Left lung (tissue), 10 donors: ENCODE results near the gene APOB. TPM values are rescaled to one million over a fixed set of nuclear protein-coding genes. Genes with fewer than 3 reads are reported as not detected.

Experiments
- ATAC-seq: fragments of 200-7000 bp; cut with Tn5 transposase; one replicate; pipeline ENCODE4 v1.9.1; 2020; ENCODE audit warnings: moderate library complexity
- DNase-seq, 4 donors: peaks; one replicate each; pipeline ENCODE4 v3.0.0-alpha.2; 2013 to 2020
- H3K27ac ChIP-seq, 2 donors: fragments of 200-600 bp; sonication (generic) in 1 of 2; one replicate each; pipeline versions ENCODE4 v1.5.0 to v1.8.0; 2020 to 2021
- H3K27me3 ChIP-seq, 2 donors: fragments of 200-600 bp; sonication (generic) in 1 of 2; one replicate each; pipeline versions ENCODE4 v1.5.0 to v1.8.0; 2020 to 2021
- H3K36me3 ChIP-seq, 2 donors: fragments of 200-600 bp; sonication (generic) in 1 of 2; one replicate each; pipeline versions ENCODE4 v1.5.0 to v1.8.0; 2020 to 2021
- H3K4me1 ChIP-seq, 2 donors: fragments of 200-600 bp; one replicate each; pipeline ENCODE4 v1.8.0; 2021
- H3K4me3 ChIP-seq, 2 donors: fragments of 200-600 bp; sonication (generic) in 1 of 2; one replicate each; pipeline versions ENCODE4 v1.5.0 to v1.8.0; 2020 to 2021; ENCODE audit warnings: mild to moderate bottlenecking in 1 of 2
- H3K9me3 ChIP-seq, 2 donors: fragments of 200-600 bp; sonication (generic) in 1 of 2; one replicate each; pipeline versions ENCODE4 v1.5.0 to v1.8.0; 2020 to 2021
- CTCF ChIP-seq, 2 donors: fragments of 200-600 bp; sonication (generic) in 1 of 2; IDR thresholded peaks; one replicate each; pipeline versions ENCODE4 v1.5.0 to v1.8.0; 2021; ENCODE audit warnings: antibody characterized with exemption in 2 of 2
- intact Hi-C, 2 donors: fragments of 100-400 bp; cut with DNase I; formaldehyde crosslinking; loops; one replicate each; pipeline versions ENCODE4 v1.11.2 to v1.14.2; 2022
- polyA plus RNA-seq, 6 donors: library from polyadenylated mRNA; unstranded; fragments of 120-200 nt; gene quantifications; one replicate each; pipeline ENCODE4 v1.2.1, GENCODE V29; 2013; ENCODE audit not compliant: insufficient read length in 6 of 6
- total RNA-seq, 2 donors: library from RNA; stranded (reverse); fragmentation: NEBNext Ultra II Directional; extraction: Animal tissue kit (Norgen Biotek cat#: 25700); gene quantifications; one replicate each; pipeline ENCODE4 v1.2.1, GENCODE V29; 2021
- donor health status: DM: no; HTN: yes; CAD: no.
- donor health status: DM: no; HTN: no; CAD: no.

APOB gene
- total and polyA plus RNA-seq, 8 donors, result 0.01 to 1.5 (median 0.14) TPM

- H3K9me3 ChIP-seq, result no peaks in the 10 kb centered on the region
- no peaks in the 10 kb centered on the region for H3K4me1 ChIP-seq
- ATAC-seq (no peak), DNase-seq (no peak)
- intact Hi-C loops, result no loop called here
- no peaks in the 10 kb centered on the region for H3K36me3 ChIP-seq
- no peak for TF ChIP-seq CTCF (IDR thresholded peaks at IDR 0.05)
- H3K27me3 ChIP-seq, result peaks cover 0 to 2% of the 10 kb centered on the region in 2 donors
- no peak overlapping the region for H3K4me3 ChIP-seq
- H3K27ac ChIP-seq, result no peak overlapping the region
Observed at GRCh38 chr2:21035974-21036707, 7.7 kb downstream of the APOB start.

GRCh38 chr2:21035282-21035973 is 8.4 kb downstream of the APOB start:
- Histone ChIP-seq H3K27ac (no peak overlapping the region), H3K27me3 (no peaks in the 10 kb centered on the region), H3K36me3 (no peaks in the 10 kb centered on the region), H3K9me3 (no peaks in the 10 kb centered on the region), H3K4me1 (no peaks in the 10 kb centered on the region), H3K4me3 (no peak overlapping the region)
- TF ChIP-seq CTCF (IDR thresholded peaks at IDR 0.05), result no peak
- ATAC-seq (no peak), DNase-seq (no peak)
- intact Hi-C loops, result no loop called here

- Histone ChIP-seq H3K4me1 (no peaks in the 10 kb centered on the region), H3K9me3 (no peaks in the 10 kb centered on the region), H3K36me3 (no peaks in the 10 kb centered on the region), H3K27ac (no peak overlapping the region), H3K4me3 (no peak overlapping the region), H3K27me3 (no peaks in the 10 kb centered on the region)
- ATAC-seq (no peak), DNase-seq (no peak)
- TF ChIP-seq CTCF (IDR thresholded peaks at IDR 0.05), result no peak
- intact Hi-C loops, result no loop called here
Observed at GRCh38 chr2:21034972-21035279, 8.9 kb downstream of the APOB start.

GRCh38 chr2:21034156-21034971 is 9.5 kb downstream of the APOB start:
- Histone ChIP-seq H3K27me3 (no peaks in the 10 kb centered on the region), H3K9me3 (no peaks in the 10 kb centered on the region), H3K36me3 (no peaks in the 10 kb centered on the region), H3K4me3 (no peak overlapping the region), H3K4me1 (no peaks in the 10 kb centered on the region), H3K27ac (no peak overlapping the region)
- ATAC-seq, result no peak
- intact Hi-C loops, result no loop called here
- no peak for DNase-seq
- no peak for TF ChIP-seq CTCF (IDR thresholded peaks at IDR 0.05)
